H9 (cell line): Measurements from ENCODE around the gene RPLP2. TPM values are rescaled to one million over a fixed set of nuclear protein-coding genes. Genes with fewer than 3 reads are reported as not detected.

ENCODE experiments used
- DNase-seq: peaks from one replicate; pipeline ENCODE4 v3.0.0-alpha.2; 2017
- H2AFZ ChIP-seq: one replicate; pipeline ENCODE4 v1.6.1; 2013; ENCODE audit warnings: mild to moderate bottlenecking, low read length, control low read depth, moderate library complexity
- H2AK5ac ChIP-seq: 2 replicates; pipeline ENCODE4 v1.6.1; 2013; ENCODE audit warnings: low read length, control low read depth, mixed read lengths; ENCODE audit not compliant: insufficient read length
- H2BK120ac ChIP-seq: one replicate; pipeline ENCODE4 v1.6.1; 2013; ENCODE audit warnings: low read depth, mild to moderate bottlenecking, low read length, control low read depth, inconsistent platforms; ENCODE audit not compliant: poor library complexity, severe bottlenecking
- H2BK12ac ChIP-seq: 2 replicates; pipeline ENCODE4 v1.6.1; 2013; ENCODE audit warnings: low read length, control low read depth, mixed read lengths, low read depth; ENCODE audit not compliant: insufficient read length
- H2BK15ac ChIP-seq: 2 replicates; pipeline ENCODE4 v1.6.1; 2013; ENCODE audit warnings: low read depth, low read length, control low read depth
- H2BK20ac ChIP-seq: one replicate; pipeline ENCODE4 v1.6.1; 2013; ENCODE audit warnings: low read depth, mild to moderate bottlenecking, low read length, control low read depth, inconsistent platforms; ENCODE audit not compliant: poor library complexity, severe bottlenecking
- H2BK5ac ChIP-seq: 2 replicates; pipeline ENCODE4 v1.6.1; 2013; ENCODE audit warnings: low read length, control low read depth, mixed read lengths; ENCODE audit not compliant: insufficient read length
- H3K14ac ChIP-seq: 2 replicates; pipeline ENCODE4 v1.6.1; 2013; ENCODE audit warnings: low read length, control low read depth; ENCODE audit not compliant: insufficient read depth
- H3K18ac ChIP-seq: 2 replicates; pipeline ENCODE4 v1.6.1; 2013; ENCODE audit warnings: low read depth, mild to moderate bottlenecking, mixed read lengths, low read length, control low read depth; ENCODE audit not compliant: insufficient read length
- H3K23ac ChIP-seq: 2 replicates; pipeline ENCODE4 v1.6.1; 2013; ENCODE audit warnings: low read length, control low read depth, mixed read lengths, low read depth; ENCODE audit not compliant: insufficient read length
- H3K23me2 ChIP-seq: 2 replicates; pipeline ENCODE4 v1.6.1; 2013; ENCODE audit warnings: low read depth, mild to moderate bottlenecking, mixed read lengths, low read length, control low read depth; ENCODE audit not compliant: insufficient read length, poor library complexity, severe bottlenecking
- H3K27ac ChIP-seq: 2 replicates; pipeline ENCODE4 v1.5.1; 2013; ENCODE audit warnings: low read length, control low read depth, mixed read lengths, low read depth; ENCODE audit not compliant: insufficient read length
- H3K27me3 ChIP-seq: 2 replicates; pipeline ENCODE4 v1.6.1; 2013; ENCODE audit warnings: low read length, control low read depth, inconsistent platforms; ENCODE audit not compliant: insufficient read depth
- H3K4ac ChIP-seq: 2 replicates; pipeline ENCODE4 v1.6.1; 2013; ENCODE audit warnings: low read depth, mild to moderate bottlenecking, control low read depth, inconsistent platforms, low read length, moderate library complexity
- H3K4me1 ChIP-seq: 2 replicates; pipeline ENCODE4 v1.6.1; 2013; ENCODE audit warnings: low read length, control low read depth, inconsistent platforms; ENCODE audit not compliant: insufficient read depth
- H3K4me2 ChIP-seq: 2 replicates; pipeline ENCODE4 v1.6.1; 2013; ENCODE audit warnings: low read length, control low read depth, mixed read lengths; ENCODE audit not compliant: insufficient read length, insufficient read depth
- H3K56ac ChIP-seq: 2 replicates; pipeline ENCODE4 v1.6.1; 2013; ENCODE audit warnings: low read depth, mild to moderate bottlenecking, mixed read lengths, low read length, control low read depth; ENCODE audit not compliant: insufficient read length
- H3K79me1 ChIP-seq: 2 replicates; pipeline ENCODE4 v1.6.1; 2013; ENCODE audit warnings: low read depth, mild to moderate bottlenecking, moderate library complexity, low read length, control low read depth, inconsistent platforms; ENCODE audit not compliant: insufficient read depth, poor library complexity, severe bottlenecking
- H3K79me2 ChIP-seq: 2 replicates; pipeline ENCODE4 v1.6.1; 2013; ENCODE audit warnings: low read length, control low read depth, inconsistent platforms; ENCODE audit not compliant: insufficient read depth
- H3K9ac ChIP-seq: 2 replicates; pipeline ENCODE4 v1.6.1; 2013; ENCODE audit warnings: low read length, control low read depth, mixed read lengths; ENCODE audit not compliant: insufficient read length; ENCODE audit errors: extremely low read depth
- H3K9me3 ChIP-seq: one replicate; pipeline ENCODE4 v1.6.1; 2013; ENCODE audit warnings: low read depth, low read length, inconsistent platforms; ENCODE audit not compliant: control insufficient read depth
- H3T11ph ChIP-seq: one replicate; pipeline ENCODE4 v1.6.1; 2013; ENCODE audit warnings: mild to moderate bottlenecking, low read length, control low read depth, inconsistent platforms
- H4K20me1 ChIP-seq: one replicate; pipeline ENCODE4 v1.6.1; 2013; ENCODE audit not compliant: control insufficient read depth, insufficient read length, insufficient read depth
- H4K5ac ChIP-seq: 2 replicates; pipeline ENCODE4 v1.6.1; 2013; ENCODE audit warnings: low read depth, mild to moderate bottlenecking, mixed read lengths, low read length, control low read depth; ENCODE audit not compliant: insufficient read length
- H4K8ac ChIP-seq: replicated peaks from 2 replicates; pipeline ENCODE4 v1.6.1; 2013; ENCODE audit warnings: low read length, control low read depth, mixed read lengths, low read depth; ENCODE audit not compliant: insufficient read length
- H4K91ac ChIP-seq: 2 replicates; pipeline ENCODE4 v1.6.1; 2013; ENCODE audit warnings: low read depth, mild to moderate bottlenecking, moderate library complexity, mixed read lengths, low read length, control low read depth; ENCODE audit not compliant: insufficient read length
- H3K27ac Mint-ChIP-seq, 3 experiments: 2 replicates in 2 of 3; 3 replicates in 1 of 3; pipeline ENCODE4 v1.8.0; 2020 to 2021; ENCODE audit warnings: mixed read lengths in 3 of 3, mild to moderate bottlenecking in 1 of 3, moderate library complexity in 1 of 3
- H3K27me3 Mint-ChIP-seq: 2 replicates; pipeline ENCODE4 v1.8.0; 2021; ENCODE audit warnings: low read depth, mild to moderate bottlenecking, moderate library complexity, mixed read lengths
- H3K36me3 Mint-ChIP-seq, 3 experiments: 2 replicates in 2 of 3; 3 replicates in 1 of 3; pipeline ENCODE4 v1.8.0; 2020 to 2021; ENCODE audit warnings: low read depth in 3 of 3, mixed read lengths in 3 of 3; ENCODE audit not compliant: insufficient read depth in 1 of 3
- H3K4me1 Mint-ChIP-seq, 2 experiments: 2 replicates each; pipeline ENCODE4 v1.8.0; 2020; ENCODE audit warnings: mixed read lengths in 2 of 2
- H3K4me3 Mint-ChIP-seq, 2 experiments: 2 replicates in 1 of 2; 3 replicates in 1 of 2; pipeline ENCODE4 v1.8.0; 2020 to 2021; ENCODE audit warnings: mild to moderate bottlenecking in 2 of 2, mixed read lengths in 2 of 2, moderate library complexity in 1 of 2
- H3K9me3 Mint-ChIP-seq, 2 experiments: 2 replicates in 1 of 2; 3 replicates in 1 of 2; pipeline ENCODE4 v1.8.0; 2020; ENCODE audit warnings: mild to moderate bottlenecking in 2 of 2, mixed read lengths in 2 of 2, moderate library complexity in 1 of 2
- CTCF ChIP-seq: fragments of 200-600 bp; sonication (generic); conservative IDR thresholded peaks from 3 replicates; pipeline ENCODE4 v1.8.0; 2021; ENCODE audit warnings: antibody characterized with exemption, mild to moderate bottlenecking
- WGBS: extraction: QIAGEN DNeasy Blood & Tissue Kit; methylation state at CpG from one replicate; pipeline ENCODE4 v1.1.7; 2013; ENCODE audit warnings: missing lambda C conversion rate, low lambda C conversion rate, mixed read lengths; ENCODE audit not compliant: insufficient read length; ENCODE audit errors: extremely low coverage; 5-methylcytosine and 5-hydroxymethylcytosine counted together
- total RNA-seq: library from RNA; stranded (reverse); gene quantifications from 2 replicates; pipeline ENCODE4 v1.2.1, GENCODE V29; 2021

The RPLP2 gene
- total RNA-seq, 1 experiment from 2014 or later = 2,138 TPM

GRCh38 chr11:794766-795633 is 14.8 kb upstream of the RPLP2 start:
- Histone ChIP-seq H4K91ac (no peak overlapping the region), H3K4me1 (no peaks in the 10 kb centered on the region; the same call in 1 of the 2 replicates), H3K23ac (no peak overlapping the region), H3K23me2 (peaks cover 9% of the 10 kb centered on the region), H3K79me1 (no peaks in the 10 kb centered on the region), H3K9me3 (no peaks in the 10 kb centered on the region), H3T11ph (no peak overlapping the region), H4K20me1 (peaks cover 2% of the 10 kb centered on the region), H2AK5ac (no peak overlapping the region), H4K8ac (no peak overlapping the region), H3K79me2 (no peaks in the 10 kb centered on the region), H3K27ac (no peak overlapping the region), H3K4me2 (no peak overlapping the region), H2BK15ac (no peak overlapping the region), H3K56ac (no peak overlapping the region), H3K18ac (no peak overlapping the region), H3K14ac (no peak overlapping the region), H3K27me3 (no peaks in the 10 kb centered on the region), H2BK20ac (no peak overlapping the region), H2AFZ (no peak overlapping the region), H3K9ac (no peak overlapping the region), H3K4ac (no peak overlapping the region), H2BK120ac (no peak overlapping the region), H2BK5ac (no peak overlapping the region), H2BK12ac (no peak overlapping the region), H4K5ac (no peak overlapping the region)
- no peaks in the 10 kb centered on the region for H3K27me3 Mint-ChIP-seq
- peaks cover 0 to 16% (median 3%) of the 10 kb centered on the region in 3 experiments; a peak in 2 of 7 replicates for H3K36me3 Mint-ChIP-seq
- TF ChIP-seq CTCF = no peak
- peaks cover 16 to 28% of the 10 kb centered on the region in 2 experiments for H3K4me1 Mint-ChIP-seq
- DNase-seq = no peak
- no peak overlapping the region; a peak in 1 of 5 replicates for H3K4me3 Mint-ChIP-seq
- no peak overlapping the region for H3K27ac Mint-ChIP-seq
- no CpG with 5 or more reads among the region's 38 CpGs for WGBS
- no peaks in the 10 kb centered on the region for H3K9me3 Mint-ChIP-seq
